Skin of body (tissue), 2 donors: ENCODE results near the gene DCLK1. TPM values are rescaled to one million over a fixed set of nuclear protein-coding genes. Genes with fewer than 3 reads are reported as not detected.

Experiments
- DNase-seq: peaks from one replicate; lab custom pipeline; 2025; lab: John Stamatoyannopoulos, UW
- total RNA-seq: library from RNA; depleted of rRNA; stranded (reverse); fragments of >200 nt; gene quantifications from one replicate; pipeline ENCODE4 v1.2.3, GENCODE V29; 2014

The DCLK1 gene
- total RNA-seq, 1 donor from 2014 or later: 82.5 TPM

GRCh38 chr13:35866801-35867200 is 264.4 kb downstream of the DCLK1 start:
- DNase-seq: no peak

GRCh38 chr13:35865341-35866240 is 265.6 kb downstream of the DCLK1 start:
- DNase-seq: no peak

GRCh38 chr13:35860661-35861060 is 270.5 kb downstream of the DCLK1 start:
- no peak for DNase-seq

GRCh38 chr13:35859981-35860380 is 271.2 kb downstream of the DCLK1 start:
- DNase-seq: no peak

- DNase-seq: no peak
These were observed 272.5 kb downstream of the DCLK1 start for GRCh38 chr13:35858665-35859064.

GRCh38 chr13:35857769-35858168 is 273.4 kb downstream of the DCLK1 start:
- DNase-seq: no peak

GRCh38 chr13:35856721-35857364 is 274.3 kb downstream of the DCLK1 start:
- no peak for DNase-seq

GRCh38 chr13:35856084-35856483 is 275.1 kb downstream of the DCLK1 start:
- no peak for DNase-seq

- no peak for DNase-seq
These were observed 275.6 kb downstream of the DCLK1 start for GRCh38 chr13:35855531-35856019.

GRCh38 chr13:35854286-35854685 is 276.9 kb downstream of the DCLK1 start:
- DNase-seq: no peak

GRCh38 chr13:35851881-35852280 is 279.3 kb downstream of the DCLK1 start:
- DNase-seq: no peak

GRCh38 chr13:35851356-35851755 is 279.8 kb downstream of the DCLK1 start:
- no peak for DNase-seq

- DNase-seq: no peak
These were observed 280.6 kb downstream of the DCLK1 start for GRCh38 chr13:35850569-35850968.

GRCh38 chr13:35849256-35849644 is 281.9 kb downstream of the DCLK1 start:
- DNase-seq: no peak

- peak; percentile 80 for DNase-seq
These were observed 282.6 kb downstream of the DCLK1 start for GRCh38 chr13:35848336-35849255.

GRCh38 chr13:35843272-35843671 is 287.9 kb downstream of the DCLK1 start:
- DNase-seq: no peak

- DNase-seq: no peak
These were observed 290.1 kb downstream of the DCLK1 start for GRCh38 chr13:35841060-35841521.

GRCh38 chr13:35839806-35840205 is 291.4 kb downstream of the DCLK1 start:
- no peak for DNase-seq

- no peak for DNase-seq
These were observed 292.8 kb downstream of the DCLK1 start for GRCh38 chr13:35838356-35838755.

GRCh38 chr13:35836446-35836845 is 294.7 kb downstream of the DCLK1 start:
- DNase-seq: peak; percentile 89

- DNase-seq: peak; percentile 82
These were observed 295.2 kb downstream of the DCLK1 start for GRCh38 chr13:35835989-35836388.
